ENCODE data around the gene HOPX. TPM values are rescaled to one million over a fixed set of nuclear protein-coding genes. Genes with fewer than 3 reads are reported as not detected.

HOPX gene
- total RNA-seq, 1 donor from 2014 or later = 2.6 TPM

GRCh38 chr4:56626963-56627362, 54.1 kb downstream of the HOPX start:
- no peaks in the 10 kb centered on the region for H3K9me3 ChIP-seq (ENCODE audit: low read depth)
- H3K79me2 ChIP-seq (ENCODE audit: low read depth) = no peaks in the 10 kb centered on the region
- no peak overlapping the region for H2AFZ ChIP-seq (replicated peaks)
- H3K27me3 ChIP-seq = no peaks in the 10 kb centered on the region
- H3K36me3 ChIP-seq = no peaks in the 10 kb centered on the region
- Mint-ChIP-seq H3K4me3 (no peak overlapping the region), H3K27me3 (ENCODE audit: insufficient read depth, low read depth) (no peaks in the 10 kb centered on the region), H3K9me3 (peaks cover 27% of the 10 kb centered on the region), H3K36me3 (no peaks in the 10 kb centered on the region), H3K27ac (no peak overlapping the region), H3K4me1 (no peaks in the 10 kb centered on the region)
- no peak for DNase-seq (ENCODE audit: low spot score)
- no peaks in the 10 kb centered on the region for H3F3A ChIP-seq (ENCODE audit: low read depth)
- H3K4me1 ChIP-seq = no peaks in the 10 kb centered on the region
- TF ChIP-seq EZH2phosphoT487 (IDR thresholded peaks at IDR 0.05) (no peak), EZH2 (IDR thresholded peaks at IDR 0.05) (no peak)
- TF ChIP-seq, protein P1, sequence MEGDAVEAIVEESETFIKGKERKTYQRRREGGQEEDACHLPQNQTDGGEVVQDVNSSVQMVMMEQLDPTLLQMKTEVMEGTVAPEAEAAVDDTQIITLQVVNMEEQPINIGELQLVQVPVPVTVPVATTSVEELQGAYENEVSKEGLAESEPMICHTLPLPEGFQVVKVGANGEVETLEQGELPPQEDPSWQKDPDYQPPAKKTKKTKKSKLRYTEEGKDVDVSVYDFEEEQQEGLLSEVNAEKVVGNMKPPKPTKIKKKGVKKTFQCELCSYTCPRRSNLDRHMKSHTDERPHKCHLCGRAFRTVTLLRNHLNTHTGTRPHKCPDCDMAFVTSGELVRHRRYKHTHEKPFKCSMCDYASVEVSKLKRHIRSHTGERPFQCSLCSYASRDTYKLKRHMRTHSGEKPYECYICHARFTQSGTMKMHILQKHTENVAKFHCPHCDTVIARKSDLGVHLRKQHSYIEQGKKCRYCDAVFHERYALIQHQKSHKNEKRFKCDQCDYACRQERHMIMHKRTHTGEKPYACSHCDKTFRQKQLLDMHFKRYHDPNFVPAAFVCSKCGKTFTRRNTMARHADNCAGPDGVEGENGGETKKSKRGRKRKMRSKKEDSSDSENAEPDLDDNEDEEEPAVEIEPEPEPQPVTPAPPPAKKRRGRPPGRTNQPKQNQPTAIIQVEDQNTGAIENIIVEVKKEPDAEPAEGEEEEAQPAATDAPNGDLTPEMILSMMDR (IDR thresholded peaks at IDR 0.05) = no peak
- H3K4me2 ChIP-seq = no peak overlapping the region
- H3K9ac ChIP-seq = no peak overlapping the region
- no peaks in the 10 kb centered on the region for H4K20me1 ChIP-seq (ENCODE audit: low read depth)
- no peak overlapping the region for H3K27ac ChIP-seq
- no peak overlapping the region for H3K4me3 ChIP-seq

DNA sequence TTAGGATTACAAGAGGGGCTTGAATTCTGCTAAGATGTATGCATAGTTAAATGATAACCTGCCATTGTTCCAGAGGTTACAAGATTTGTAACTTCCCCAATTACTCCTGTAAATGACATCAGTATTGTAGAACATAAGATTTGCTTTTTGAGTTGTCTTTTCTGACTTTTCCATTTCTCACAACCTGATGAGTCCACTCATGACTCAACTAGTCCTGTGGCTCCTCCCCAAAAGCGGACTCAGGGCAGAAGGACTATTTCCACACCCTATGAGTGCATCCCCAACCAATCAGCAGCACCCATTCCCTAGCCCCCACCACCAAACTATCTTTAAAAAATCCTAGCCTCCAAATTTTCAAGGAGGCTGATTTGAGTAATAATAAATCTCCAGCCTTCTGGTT, 54.7 kb downstream of the HOPX start:
- H3K27me3 Mint-ChIP-seq (ENCODE audit: insufficient read depth, low read depth) = no peaks in the 10 kb centered on the region

GRCh38 chr4:56622176-56622575, 58.9 kb downstream of the HOPX start:
- no peak overlapping the region for H3K4me3 ChIP-seq
- peaks cover 24% of the 10 kb centered on the region for H3K9me3 Mint-ChIP-seq
- no peak overlapping the region for H3K27ac ChIP-seq
- no peak for DNase-seq (ENCODE audit: low spot score)
- H3K36me3 ChIP-seq = no peaks in the 10 kb centered on the region
- no peak overlapping the region for H2AFZ ChIP-seq (replicated peaks)
- no peaks in the 10 kb centered on the region for H3K79me2 ChIP-seq (ENCODE audit: low read depth)
- no peak overlapping the region for H3K4me2 ChIP-seq
- no peaks in the 10 kb centered on the region for H3K4me1 Mint-ChIP-seq
- no peak overlapping the region for H3K9ac ChIP-seq
- no peaks in the 10 kb centered on the region for H3K9me3 ChIP-seq (ENCODE audit: low read depth)
- no peaks in the 10 kb centered on the region for H3F3A ChIP-seq (ENCODE audit: low read depth)
- H3K27me3 ChIP-seq = no peaks in the 10 kb centered on the region
- no peaks in the 10 kb centered on the region for H4K20me1 ChIP-seq (ENCODE audit: low read depth)
- no peak overlapping the region for H3K4me3 Mint-ChIP-seq
- TF ChIP-seq EZH2 (IDR thresholded peaks at IDR 0.05) (no peak), EZH2phosphoT487 (IDR thresholded peaks at IDR 0.05) (no peak)
- TF ChIP-seq, protein P1 (IDR thresholded peaks at IDR 0.05) = no peak
- no peak overlapping the region for H3K27ac Mint-ChIP-seq
- H3K4me1 ChIP-seq = peaks cover 7% of the 10 kb centered on the region
- no peaks in the 10 kb centered on the region for H3K27me3 Mint-ChIP-seq (ENCODE audit: insufficient read depth, low read depth)
- H3K36me3 Mint-ChIP-seq = no peaks in the 10 kb centered on the region

More for the DNA sequence above, 54.7 kb downstream of the HOPX start:
- H3K4me1 ChIP-seq = no peaks in the 10 kb centered on the region
- no peaks in the 10 kb centered on the region for H3K79me2 ChIP-seq (ENCODE audit: low read depth)
- TF ChIP-seq, protein P1 (IDR thresholded peaks at IDR 0.05) = no peak
- TF ChIP-seq EZH2 (IDR thresholded peaks at IDR 0.05) (no peak), EZH2phosphoT487 (IDR thresholded peaks at IDR 0.05) (no peak)
- H4K20me1 ChIP-seq (ENCODE audit: low read depth) = no peaks in the 10 kb centered on the region
- H3K4me3 ChIP-seq = no peak overlapping the region
- H3K9ac ChIP-seq = no peak overlapping the region
- Mint-ChIP-seq H3K27ac (no peak overlapping the region), H3K4me3 (no peak overlapping the region), H3K36me3 (no peaks in the 10 kb centered on the region), H3K9me3 (peaks cover 27% of the 10 kb centered on the region), H3K4me1 (no peaks in the 10 kb centered on the region)
- no peak overlapping the region for H3K27ac ChIP-seq
- H3K27me3 ChIP-seq = no peaks in the 10 kb centered on the region
- H2AFZ ChIP-seq (replicated peaks) = no peak overlapping the region
- no peaks in the 10 kb centered on the region for H3K36me3 ChIP-seq
- H3K9me3 ChIP-seq (ENCODE audit: low read depth) = no peaks in the 10 kb centered on the region
- no peak overlapping the region for H3K4me2 ChIP-seq
- no peak for DNase-seq (ENCODE audit: low spot score)
- H3F3A ChIP-seq (ENCODE audit: low read depth) = no peaks in the 10 kb centered on the region

Measured in neural progenitor cell (in vitro differentiated cells).